Fibroblast of lung (primary cell): ENCODE measurements around the gene IFI44L.

Experiments
- CTCF ChIP-seq, 2 donors: IDR thresholded peaks in 1 of 2; conservative IDR thresholded peaks in 1 of 2; 1 replicate in 1 of 2; 2 replicates in 1 of 2; pipeline ENCODE4 v1.5.1; 2011 to 2012; ENCODE audit warnings: low read length in 2 of 2, control low read depth in 1 of 2, inconsistent platforms in 1 of 2, low read depth in 1 of 2, mild to moderate bottlenecking in 1 of 2
- EZH2 ChIP-seq: IDR thresholded peaks from 2 replicates; pipeline ENCODE4 v1.5.1; 2012; ENCODE audit warnings: low read length, control low read depth, mild to moderate bottlenecking; ENCODE audit errors: missing control alignments

DNA sequence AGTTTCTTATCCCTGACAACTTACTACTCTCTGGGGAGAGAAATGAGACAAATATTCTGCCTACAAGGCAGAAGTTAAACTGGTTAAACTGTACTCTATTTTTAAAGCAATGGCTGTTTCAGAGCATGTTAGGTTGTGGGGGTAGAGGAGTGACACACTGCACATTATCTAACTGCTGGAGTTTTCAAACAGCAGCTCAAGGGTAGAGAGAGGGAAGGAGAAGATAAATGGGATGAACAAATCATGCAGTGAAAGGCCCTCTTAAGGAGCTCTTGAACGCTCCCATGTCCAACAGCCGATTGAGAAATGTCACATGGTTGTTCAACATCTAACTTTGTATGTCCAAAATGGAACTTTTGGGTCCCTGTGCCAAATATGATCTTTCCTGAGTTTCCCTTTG, 14.0 kb upstream of the IFI44L start:
- TF ChIP-seq CTCF (conservative IDR thresholded peaks at IDR 0.05 in 1 of 2, IDR thresholded peaks at IDR 0.05 in 1 of 2; ENCODE audit: low read depth in 1 of 2, low read length in 2 of 2) (no peak), EZH2 (no peak)
